Spleen (tissue), 11 donors: Measurements from ENCODE around the gene LAMC3. TPM values are rescaled to one million over a fixed set of nuclear protein-coding genes. Genes with fewer than 3 reads are reported as not detected.

ENCODE experiments used
- DNase-seq: peaks from one replicate; pipeline ENCODE4 v3.0.0-alpha.2; 2020
- H3K27ac ChIP-seq, 8 donors: fragments of 200-600 bp; sonication (generic) in 7 of 8; 1 replicate in 4 of 8; 2 replicates in 4 of 8; pipeline versions ENCODE4 v1.5.0 to v1.8.0; 2016 to 2021; ENCODE audit warnings: inconsistent platforms in 4 of 8, mild to moderate bottlenecking in 4 of 8, moderate library complexity in 1 of 8
- H3K27me3 ChIP-seq, 7 donors: fragments of 200-600 bp; sonication (generic) in 6 of 7; replicated peaks in 1 of 7; 1 replicate in 4 of 7; 2 replicates in 3 of 7; pipeline versions ENCODE4 v1.5.0 to v1.8.0; 2016 to 2021; ENCODE audit warnings: inconsistent platforms in 3 of 7, mild to moderate bottlenecking in 1 of 7
- H3K36me3 ChIP-seq, 6 donors: fragments of 200-600 bp; sonication (generic) in 5 of 6; 1 replicate in 4 of 6; 2 replicates in 2 of 6; pipeline versions ENCODE4 v1.5.0 to v1.8.0; 2016 to 2021; ENCODE audit warnings: inconsistent platforms in 2 of 6
- H3K4me1 ChIP-seq, 6 donors: fragments of 200-600 bp; sonication (generic) in 5 of 6; 1 replicate in 3 of 6; 2 replicates in 3 of 6; pipeline versions ENCODE4 v1.5.0 to v1.8.0; 2016 to 2021; ENCODE audit warnings: inconsistent platforms in 3 of 6
- H3K4me3 ChIP-seq, 8 donors: fragments of 200-600 bp; sonication (generic) in 7 of 8; 1 replicate in 4 of 8; 2 replicates in 4 of 8; pipeline versions ENCODE4 v1.5.0 to v1.8.0; 2016 to 2021; ENCODE audit warnings: inconsistent platforms in 4 of 8, mild to moderate bottlenecking in 4 of 8, moderate library complexity in 2 of 8
- H3K9me3 ChIP-seq, 8 donors: fragments of 200-600 bp; sonication (generic) in 7 of 8; 1 replicate in 4 of 8; 2 replicates in 4 of 8; pipeline versions ENCODE4 v1.5.0 to v1.8.0; 2016 to 2021; ENCODE audit warnings: inconsistent platforms in 4 of 8
- POLR2A ChIP-seq, 3 donors: fragments of 450-650 bp; IDR thresholded peaks; one replicate each; pipeline ENCODE4 v1.5.1; 2017; ENCODE audit warnings: antibody characterized with exemption in 3 of 3, mild to moderate bottlenecking in 1 of 3
- POLR2AphosphoS5 ChIP-seq, 3 donors: sonication (generic); formaldehyde crosslinking; IDR thresholded peaks; one replicate each; pipeline ENCODE4 v1.5.1; 2017; ENCODE audit warnings: antibody characterized with exemption in 3 of 3
- WGBS, 5 donors: extraction: QIAGEN DNeasy Blood & Tissue Kit in 3 of 5; methylation state at CpG; one replicate each; pipeline versions ENCODE4 v1.1.5 to v1.1.7; 2013 to 2018; 5-methylcytosine and 5-hydroxymethylcytosine counted together
- intact Hi-C: fragments of 100-400 bp; cut with DNase I; formaldehyde crosslinking; loops from one replicate; pipeline ENCODE4 v1.15.0; 2023; ENCODE audit warnings: low total_unique reads
- polyA plus RNA-seq, 3 donors: library from polyadenylated mRNA; stranded (reverse); fragments of 200-250 nt; gene quantifications; one replicate each; pipeline ENCODE4 v1.2.1, GENCODE V29; 2013
- total RNA-seq, 7 donors: library from RNA; depleted of rRNA in 3 of 7; stranded (reverse); fragments of >200 nt in 3 of 7; fragmentation: NEBNext Ultra II Directional in 4 of 7; extraction: Animal tissue kit (Norgen Biotek cat#: 25700) in 4 of 7; gene quantifications; one replicate each; pipeline versions ENCODE4 v1.1.0 to v1.2.1, GENCODE V29; 2016 to 2021
- TF ChIP-seq, protein P1 (sequence below), 11 experiments: fragments of 200-600 bp in 7 of 11; fragments of 450-650 bp in 4 of 11; sonication (generic) in 4 of 11; IDR thresholded peaks in 8 of 11; conservative IDR thresholded peaks in 3 of 11; 1 replicate in 7 of 11; 2 replicates in 4 of 11; pipeline versions ENCODE4 v1.4.0 to v1.8.0; 2016 to 2021; ENCODE audit warnings: antibody characterized with exemption in 11 of 11, inconsistent platforms in 4 of 11, mild to moderate bottlenecking in 1 of 11
- donor health status: healthy with polysubstance abuse.
- donor health status: DM: no; HTN: no; CAD: no; lungs with moderate emphysema.
- donor health status: DM: no; HTN: no; CAD: no.
- donor health status: Bipolar disorder and iron deficiency.
- donor health status: healthy.
- donor health status: DM: no; HTN: no; CAD: no.
- donor health status: DM: yes; HTN: yes; CAD: no.

The LAMC3 gene
- total and polyA plus RNA-seq, 10 donors, result 9.1 to 79.5 (median 34.6) TPM

DNA sequence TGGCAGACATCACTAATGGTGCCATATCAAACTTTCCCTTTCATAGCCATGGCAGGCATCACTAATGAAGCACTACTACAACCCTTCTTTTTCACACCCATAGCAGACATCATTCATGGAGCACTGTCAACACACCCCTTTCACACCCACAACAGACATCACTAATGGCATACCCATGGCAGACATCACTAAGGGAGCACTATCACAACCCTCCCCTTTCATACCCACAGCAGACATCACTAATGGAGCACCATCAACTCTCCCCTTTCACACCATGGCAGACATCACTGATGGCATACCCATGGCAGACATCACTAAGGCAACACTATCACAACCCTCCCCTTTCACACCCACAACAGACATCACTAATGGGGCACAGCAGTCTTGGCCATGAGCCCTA is 33.7 kb downstream of the LAMC3 start:
- H3K9me3 ChIP-seq, result no peaks in the 10 kb centered on the region
- intact Hi-C loops, result loop anchor here (5.0 kb wide), 1 partner anchor 175 kb away; no protein-coding TSS in a partner anchor
- no peak overlapping the region for H3K4me3 ChIP-seq
- H3K4me1 ChIP-seq, result peaks cover 0 to 38% (median 15%) of the 10 kb centered on the region in 6 donors
- H3K36me3 ChIP-seq, result no peaks in the 10 kb centered on the region
- H3K27ac ChIP-seq, result peak overlapping the region in 4 of 8 donors; percentile 53 to 75 (median 58)
- TF ChIP-seq, protein P1, sequence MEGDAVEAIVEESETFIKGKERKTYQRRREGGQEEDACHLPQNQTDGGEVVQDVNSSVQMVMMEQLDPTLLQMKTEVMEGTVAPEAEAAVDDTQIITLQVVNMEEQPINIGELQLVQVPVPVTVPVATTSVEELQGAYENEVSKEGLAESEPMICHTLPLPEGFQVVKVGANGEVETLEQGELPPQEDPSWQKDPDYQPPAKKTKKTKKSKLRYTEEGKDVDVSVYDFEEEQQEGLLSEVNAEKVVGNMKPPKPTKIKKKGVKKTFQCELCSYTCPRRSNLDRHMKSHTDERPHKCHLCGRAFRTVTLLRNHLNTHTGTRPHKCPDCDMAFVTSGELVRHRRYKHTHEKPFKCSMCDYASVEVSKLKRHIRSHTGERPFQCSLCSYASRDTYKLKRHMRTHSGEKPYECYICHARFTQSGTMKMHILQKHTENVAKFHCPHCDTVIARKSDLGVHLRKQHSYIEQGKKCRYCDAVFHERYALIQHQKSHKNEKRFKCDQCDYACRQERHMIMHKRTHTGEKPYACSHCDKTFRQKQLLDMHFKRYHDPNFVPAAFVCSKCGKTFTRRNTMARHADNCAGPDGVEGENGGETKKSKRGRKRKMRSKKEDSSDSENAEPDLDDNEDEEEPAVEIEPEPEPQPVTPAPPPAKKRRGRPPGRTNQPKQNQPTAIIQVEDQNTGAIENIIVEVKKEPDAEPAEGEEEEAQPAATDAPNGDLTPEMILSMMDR (IDR thresholded peaks at IDR 0.05 in 8 of 11, conservative IDR thresholded peaks at IDR 0.05 in 3 of 11), result no peak
- TF ChIP-seq POLR2AphosphoS5 (IDR thresholded peaks at IDR 0.05) (no peak), POLR2A (IDR thresholded peaks at IDR 0.05) (no peak)
- DNase-seq, result no peak
- H3K27me3 ChIP-seq, result peaks cover 0 to 15% (median 0%) of the 10 kb centered on the region in 7 donors

DNA sequence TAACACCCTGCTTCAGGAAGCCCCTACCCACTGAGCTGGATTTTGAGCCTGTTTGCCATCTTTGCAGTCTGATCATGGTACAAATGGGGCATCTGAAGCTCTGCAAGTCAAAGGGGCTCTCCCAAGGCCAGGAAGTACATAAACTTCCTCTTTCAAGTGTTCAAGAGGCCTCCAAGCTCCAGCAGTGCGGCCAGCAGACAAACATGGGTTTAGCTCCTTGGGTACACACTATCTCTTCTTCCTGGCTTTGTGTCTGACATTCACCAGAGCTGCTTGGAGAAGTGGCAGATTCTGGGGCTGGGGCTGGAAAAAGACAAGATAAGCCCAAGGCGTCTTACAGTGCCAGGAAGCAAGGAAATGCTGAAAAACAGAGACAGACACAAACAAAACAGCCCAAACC is 34.1 kb downstream of the LAMC3 start:
- peak overlapping the region in 5 of 8 donors; percentile 46 to 75 (median 58) for H3K27ac ChIP-seq
- no peaks in the 10 kb centered on the region for H3K9me3 ChIP-seq
- 23 to 32% (median 27%) methylated on average over 2 of the region's 2 CpGs for whole genome bisulfite sequencing, 5 donors
- no peak for DNase-seq
- H3K4me3 ChIP-seq, result no peak overlapping the region
- TF ChIP-seq POLR2AphosphoS5 (IDR thresholded peaks at IDR 0.05) (no peak), POLR2A (IDR thresholded peaks at IDR 0.05) (no peak)
- TF ChIP-seq, protein P1 (IDR thresholded peaks at IDR 0.05 in 8 of 11, conservative IDR thresholded peaks at IDR 0.05 in 3 of 11), result no peak
- H3K36me3 ChIP-seq, result no peaks in the 10 kb centered on the region
- intact Hi-C loops, result loop anchor here (5.0 kb wide), 1 partner anchor 176 kb away; no protein-coding TSS in a partner anchor
- H3K27me3 ChIP-seq, result peaks cover 0 to 14% (median 0%) of the 10 kb centered on the region in 7 donors
- peaks cover 0 to 34% (median 15%) of the 10 kb centered on the region in 6 donors for H3K4me1 ChIP-seq

DNA sequence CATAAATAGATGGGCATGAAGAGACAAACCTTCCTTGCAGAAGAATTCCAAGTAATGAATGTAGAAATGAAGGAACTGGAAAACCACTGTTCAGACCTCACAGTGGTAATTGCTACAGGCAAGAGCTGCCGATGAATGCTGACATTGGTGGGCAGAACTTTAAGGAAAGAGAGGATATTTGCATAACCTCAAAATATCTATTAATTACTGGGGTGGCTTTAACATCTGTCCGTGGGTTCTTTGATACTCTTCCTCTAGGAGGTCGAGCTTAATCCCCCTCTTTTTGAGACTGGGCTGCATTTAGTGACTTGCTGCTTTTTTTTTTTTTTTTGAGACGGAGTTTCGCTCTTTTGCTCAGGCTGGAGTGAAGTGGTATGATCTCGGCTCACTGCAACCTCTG is 34.7 kb downstream of the LAMC3 start:
- Histone ChIP-seq H3K36me3 (no peaks in the 10 kb centered on the region), H3K27me3 (peaks cover 0 to 14% (median 0%) of the 10 kb centered on the region in 7 donors), H3K27ac (peak overlapping the region in 6 of 8 donors; percentile 25 to 75 (median 56)), H3K4me1 (peaks cover 0 to 31% (median 15%) of the 10 kb centered on the region in 6 donors), H3K4me3 (no peak overlapping the region), H3K9me3 (no peaks in the 10 kb centered on the region)
- no peak for DNase-seq
- 52 to 62% (median 59%) methylated on average over 6 of the region's 6 CpGs for WGBS, 5 donors
- intact Hi-C loops, result loop anchor here (5.0 kb wide), 1 partner anchor 176 kb away; no protein-coding TSS in a partner anchor
- no peak for TF ChIP-seq POLR2AphosphoS5 (IDR thresholded peaks at IDR 0.05)
- TF ChIP-seq, protein P1 (IDR thresholded peaks at IDR 0.05 in 8 of 11, conservative IDR thresholded peaks at IDR 0.05 in 3 of 11), result no peak
- no peak for TF ChIP-seq POLR2A (IDR thresholded peaks at IDR 0.05)

DNA sequence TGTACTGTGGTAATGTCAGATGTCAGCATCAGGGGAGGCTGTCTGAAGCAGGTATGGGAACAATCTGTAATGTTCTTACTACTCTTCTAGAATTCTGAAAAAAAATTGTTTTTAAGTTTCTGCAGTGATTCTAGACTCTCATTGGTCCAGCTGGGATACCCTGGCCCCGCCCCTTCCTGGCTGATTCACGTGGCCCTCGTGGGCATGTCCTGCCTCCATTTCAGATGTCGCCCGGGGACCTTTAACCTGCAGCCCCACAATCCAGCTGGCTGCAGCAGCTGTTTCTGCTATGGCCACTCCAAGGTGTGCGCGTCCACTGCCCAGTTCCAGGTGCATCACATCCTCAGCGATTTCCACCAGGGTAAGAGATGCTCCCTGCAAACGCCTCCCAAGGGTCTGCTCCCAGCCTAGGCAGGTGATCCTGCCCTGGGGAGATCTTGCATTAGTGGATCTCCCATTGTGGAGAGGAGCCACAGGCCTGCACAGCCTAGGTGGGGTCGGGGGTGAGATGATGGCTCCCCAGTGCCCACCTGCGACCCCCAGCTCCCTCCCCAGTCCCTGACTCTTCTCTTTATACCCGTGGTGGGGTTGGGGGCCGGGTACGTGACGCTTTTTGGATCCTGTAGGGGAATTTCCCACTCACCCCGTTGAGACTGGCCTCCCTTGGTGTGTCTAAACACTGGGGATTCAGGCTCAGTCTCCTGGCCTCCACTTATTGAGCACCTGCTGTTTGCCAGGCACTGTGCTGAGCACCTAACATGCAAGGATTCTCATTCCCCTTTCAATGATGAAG is 36.5 kb downstream of the LAMC3 start:
- Histone ChIP-seq H3K4me1 (peaks cover 0 to 31% (median 15%) of the 10 kb centered on the region in 6 donors), H3K9me3 (no peaks in the 10 kb centered on the region), H3K27ac (no peak overlapping the region), H3K4me3 (no peak overlapping the region), H3K36me3 (no peaks in the 10 kb centered on the region), H3K27me3 (peaks cover 0 to 6% (median 0%) of the 10 kb centered on the region in 7 donors)
- 68 to 73% (median 72%) methylated on average over 14 to 16 of the region's 16 CpGs for WGBS, 5 donors
- intact Hi-C loops, result loop anchor here (5.0 kb wide), 1 partner anchor 343 kb away; no protein-coding TSS in a partner anchor
- no peak for DNase-seq
- no peak for TF ChIP-seq POLR2A (IDR thresholded peaks at IDR 0.05)
- TF ChIP-seq, protein P1 (IDR thresholded peaks at IDR 0.05 in 8 of 11, conservative IDR thresholded peaks at IDR 0.05 in 3 of 11), result no peak
- TF ChIP-seq POLR2AphosphoS5 (IDR thresholded peaks at IDR 0.05), result no peak
